ENCODE results near the gene GGT6.
A peak's percentile ranks its signal among the peaks of the same experiment; 100 is the strongest.
"Not testable (repeated sequence)": the region's sequence is repeated elsewhere in the genome, so short reads cannot be mapped to it uniquely, and the experiment has no call there.

GGT6 gene

DNA sequence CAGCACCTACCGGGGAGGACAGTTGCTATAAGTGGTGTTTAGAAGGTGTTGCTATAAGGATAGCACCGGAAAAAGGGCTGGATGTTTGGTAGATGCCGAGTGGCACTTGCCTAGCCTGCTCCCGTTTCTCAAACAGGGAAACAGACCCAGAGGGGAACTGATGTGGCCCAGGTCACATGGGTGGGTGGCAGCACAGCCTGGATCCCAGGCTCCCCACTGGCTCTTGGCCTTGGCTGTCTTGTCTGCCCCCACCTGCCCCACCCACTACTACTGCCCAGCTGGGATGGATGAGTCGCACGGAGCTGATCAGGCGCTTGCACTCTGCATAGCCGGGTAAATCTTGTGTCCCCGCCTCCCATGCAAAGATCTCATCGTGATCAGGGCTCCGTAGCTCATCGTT is 31.2 kb upstream of the GGT6 start:
- DNase-seq, result no peak

DNA sequence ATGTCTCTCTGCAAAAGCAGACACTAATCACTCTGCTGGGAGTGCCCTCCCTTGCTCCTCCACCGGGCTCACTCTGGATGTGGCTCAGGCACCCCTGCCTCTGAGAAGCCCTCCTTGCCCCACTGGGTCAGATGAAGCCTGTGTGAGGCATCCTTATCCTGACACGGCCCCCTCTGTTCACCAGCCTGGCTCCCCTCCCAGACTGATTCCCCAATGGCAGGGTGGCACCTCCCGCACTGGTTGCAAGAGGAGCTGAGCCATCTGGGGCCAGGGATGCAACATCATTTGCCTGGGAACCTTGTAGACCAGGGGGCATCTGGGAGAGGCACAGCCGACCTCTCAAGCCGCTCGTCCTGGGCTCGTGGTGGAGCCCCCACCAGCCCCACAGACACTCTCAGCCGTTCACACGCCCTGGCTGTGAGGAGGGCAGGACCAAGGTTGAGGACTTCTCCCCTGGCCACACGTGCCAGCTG is 30.6 kb upstream of the GGT6 start:
- DNase-seq, result no peak

DNA sequence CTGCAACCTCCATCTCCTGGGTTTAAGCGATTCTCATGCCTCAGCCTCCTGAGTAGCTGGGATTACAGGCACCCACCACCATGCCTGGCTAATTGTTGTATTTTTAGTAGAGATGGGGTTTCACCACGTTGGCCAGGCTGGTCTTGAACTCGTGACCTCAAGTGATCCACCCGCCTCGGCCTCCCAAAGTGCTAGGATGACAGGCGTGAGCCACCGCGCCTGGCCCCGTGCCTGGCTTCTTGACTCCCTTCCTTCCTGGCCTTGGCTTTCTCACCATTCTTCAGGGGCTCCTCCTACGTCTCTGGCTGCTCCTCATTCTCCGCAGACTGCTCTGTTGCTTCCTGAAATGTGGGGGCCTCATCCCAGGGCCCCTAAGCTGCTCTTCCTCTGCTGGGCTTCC is 29.7 kb upstream of the GGT6 start:
- DNase-seq, result not testable (repeated sequence)

DNA sequence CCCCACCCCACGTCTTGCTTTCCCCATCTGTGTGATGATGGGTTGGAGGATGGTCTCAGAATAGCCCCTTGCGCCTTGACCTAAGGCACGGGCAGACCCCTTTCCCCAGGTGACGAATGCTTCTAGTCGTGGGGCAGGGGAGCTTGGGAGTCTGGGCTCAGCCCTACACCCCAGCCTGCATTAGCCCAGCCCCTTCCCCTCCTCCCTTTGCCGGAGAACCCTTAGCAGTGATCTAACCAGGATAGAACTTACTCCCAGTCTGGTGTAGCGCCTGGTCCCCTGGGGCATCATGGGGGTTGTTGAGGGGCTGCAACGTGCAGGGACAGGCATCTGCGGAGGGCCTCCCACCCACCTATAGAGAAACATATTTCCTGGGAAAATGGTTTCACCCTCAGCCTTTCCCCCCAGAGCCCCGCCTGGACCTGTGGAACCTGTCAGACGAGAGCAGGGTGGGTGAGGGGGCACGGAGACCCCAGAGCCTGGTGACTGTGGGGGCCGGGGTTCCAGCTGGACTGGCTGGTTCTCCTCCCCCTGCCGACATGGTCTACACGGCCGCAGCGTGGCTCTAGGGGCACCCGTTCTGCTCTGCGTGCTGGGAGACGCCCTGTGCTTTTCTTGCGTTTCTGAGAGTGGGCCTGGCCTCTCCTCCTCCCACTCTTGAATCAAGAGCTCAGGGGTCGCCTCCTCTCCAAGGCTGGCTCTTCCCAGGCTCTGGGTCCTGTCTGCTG is 28.7 kb upstream of the GGT6 start:
- DNase-seq, result no peak

DNA sequence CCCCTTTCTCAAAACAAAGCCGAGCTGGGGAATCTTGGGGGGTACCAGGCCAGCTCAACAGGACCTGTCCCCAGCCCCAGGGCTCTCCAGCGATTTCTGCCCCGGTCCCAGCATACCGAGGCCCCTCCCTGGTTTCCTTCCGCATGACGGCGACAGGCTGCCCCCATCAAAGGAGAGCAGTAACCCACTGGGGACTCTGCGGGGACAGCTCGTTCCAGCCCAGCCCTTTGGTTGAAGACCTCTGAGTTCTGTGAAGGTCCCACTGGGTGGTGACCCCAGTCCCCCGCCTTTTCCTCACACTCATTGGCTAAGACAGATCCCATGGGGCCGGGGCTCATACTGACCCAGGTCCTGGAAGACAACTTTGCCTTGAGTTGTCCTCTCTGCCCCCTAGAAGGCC is 28.0 kb upstream of the GGT6 start:
- no peak for DNase-seq

DNA sequence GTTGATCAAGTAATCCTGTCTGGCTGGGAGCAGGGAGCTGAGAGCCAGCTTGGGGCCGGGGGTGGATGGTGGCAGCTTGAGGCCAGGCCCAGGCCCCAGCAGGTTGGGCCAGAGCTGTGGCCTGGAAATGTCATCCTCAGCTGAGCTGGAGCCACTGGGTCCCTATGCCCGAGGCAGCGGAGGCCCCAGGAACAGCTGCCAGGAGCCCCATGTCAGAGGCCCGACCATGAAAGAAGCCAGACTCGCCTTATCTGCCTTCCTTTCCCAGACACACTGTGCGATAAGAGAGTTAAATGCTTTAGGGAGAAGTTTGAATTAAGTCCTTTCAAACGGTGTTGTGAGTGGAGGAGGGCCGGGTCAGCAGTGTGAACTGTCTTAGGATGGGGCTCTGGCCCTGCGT is 27.4 kb upstream of the GGT6 start:
- no peak for DNase-seq

DNA sequence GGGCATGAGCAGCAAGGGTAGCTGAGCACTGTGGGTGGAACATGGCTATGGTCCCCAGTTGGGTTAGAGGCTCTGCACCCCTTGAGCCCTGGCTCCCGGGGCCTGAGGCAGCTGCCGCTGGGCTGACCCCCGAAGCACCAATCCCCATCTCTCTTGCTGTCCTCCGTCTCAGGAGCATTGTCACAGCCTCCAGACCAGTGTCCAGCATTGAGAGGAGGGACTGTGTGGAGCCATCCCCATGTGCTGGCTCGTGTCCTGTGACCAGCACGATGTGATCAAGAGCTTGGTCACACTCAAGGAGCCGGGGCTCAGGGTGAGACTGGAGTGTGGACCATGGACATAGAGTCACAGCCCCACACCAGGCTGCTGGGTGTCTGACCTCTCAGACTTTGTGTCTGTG is 26.8 kb upstream of the GGT6 start:
- no peak for DNase-seq

DNA sequence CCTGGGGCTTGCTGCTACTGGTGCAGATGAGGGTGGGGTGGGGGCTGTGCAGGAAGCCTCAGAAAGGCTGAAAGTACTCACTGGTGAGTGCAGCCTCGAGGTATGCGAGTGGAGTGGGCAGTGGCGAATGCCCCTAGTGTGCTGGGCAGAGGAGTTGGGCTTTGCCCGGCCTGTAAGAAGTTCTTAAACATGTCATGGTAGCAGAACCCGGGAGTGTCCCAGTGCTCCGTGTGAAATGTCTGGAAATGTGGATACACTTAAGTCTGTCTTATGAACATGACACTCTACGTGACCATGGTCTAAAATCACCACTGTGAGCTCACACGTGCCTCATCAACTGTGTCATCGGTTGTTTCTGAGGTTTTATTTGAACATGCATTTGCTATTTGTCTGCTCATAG is 25.7 kb upstream of the GGT6 start:
- no peak for DNase-seq

DNA sequence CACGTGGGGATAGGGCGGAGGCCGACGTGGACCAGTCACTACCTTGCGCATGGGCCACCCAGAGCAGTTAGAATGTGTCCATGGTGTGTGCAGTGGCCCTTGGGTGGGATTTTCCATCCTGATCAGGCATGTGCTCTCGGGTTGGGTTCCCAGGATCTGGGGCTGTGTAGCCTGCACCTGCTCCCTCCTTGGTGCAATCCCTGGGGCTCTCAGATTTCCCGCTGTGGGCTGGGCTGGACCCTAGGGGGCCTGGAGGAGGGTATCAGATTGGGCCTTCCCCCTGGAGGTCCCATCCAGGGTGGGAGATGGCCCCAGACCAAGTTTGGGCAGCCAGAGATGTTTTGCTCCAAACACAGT is 25.2 kb upstream of the GGT6 start:
- DNase-seq, result no peak

DNA sequence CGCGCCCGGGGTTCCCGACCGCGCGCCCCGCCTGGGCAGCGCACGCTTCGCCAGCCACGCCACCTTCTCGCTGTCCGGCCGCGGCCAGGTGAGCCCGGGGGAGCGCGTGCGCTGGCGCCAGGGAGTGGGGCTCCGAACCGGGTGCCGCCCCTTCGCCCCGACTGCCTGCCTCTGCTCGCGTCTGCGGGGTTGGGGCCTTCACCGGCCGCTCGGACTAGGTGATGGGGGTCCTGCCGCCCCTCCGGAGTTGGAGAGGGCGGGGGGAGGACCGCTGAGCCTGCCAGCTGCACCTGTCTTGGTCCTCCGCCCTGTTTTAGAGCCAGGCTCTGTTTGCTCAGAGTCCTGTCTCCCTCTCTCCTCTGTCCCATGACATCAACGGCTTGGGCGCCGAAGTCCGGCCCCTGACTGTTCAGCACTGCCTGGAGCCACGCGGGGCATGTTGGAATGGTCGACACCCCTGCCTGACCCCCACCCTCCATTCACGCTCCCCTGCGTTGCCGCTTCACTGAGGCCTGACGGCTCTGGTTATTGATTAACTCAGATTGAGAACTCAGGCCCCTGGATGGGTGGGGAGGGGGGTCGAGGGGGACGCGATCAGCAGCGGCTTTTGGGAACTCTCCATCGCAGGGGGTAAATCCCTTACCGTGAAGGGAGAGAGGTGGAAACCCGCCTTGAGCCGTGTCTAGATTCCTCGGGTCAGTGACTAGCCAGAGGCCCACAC is 24.7 kb upstream of the GGT6 start:
- DNase-seq, result peak; percentile 34

DNA sequence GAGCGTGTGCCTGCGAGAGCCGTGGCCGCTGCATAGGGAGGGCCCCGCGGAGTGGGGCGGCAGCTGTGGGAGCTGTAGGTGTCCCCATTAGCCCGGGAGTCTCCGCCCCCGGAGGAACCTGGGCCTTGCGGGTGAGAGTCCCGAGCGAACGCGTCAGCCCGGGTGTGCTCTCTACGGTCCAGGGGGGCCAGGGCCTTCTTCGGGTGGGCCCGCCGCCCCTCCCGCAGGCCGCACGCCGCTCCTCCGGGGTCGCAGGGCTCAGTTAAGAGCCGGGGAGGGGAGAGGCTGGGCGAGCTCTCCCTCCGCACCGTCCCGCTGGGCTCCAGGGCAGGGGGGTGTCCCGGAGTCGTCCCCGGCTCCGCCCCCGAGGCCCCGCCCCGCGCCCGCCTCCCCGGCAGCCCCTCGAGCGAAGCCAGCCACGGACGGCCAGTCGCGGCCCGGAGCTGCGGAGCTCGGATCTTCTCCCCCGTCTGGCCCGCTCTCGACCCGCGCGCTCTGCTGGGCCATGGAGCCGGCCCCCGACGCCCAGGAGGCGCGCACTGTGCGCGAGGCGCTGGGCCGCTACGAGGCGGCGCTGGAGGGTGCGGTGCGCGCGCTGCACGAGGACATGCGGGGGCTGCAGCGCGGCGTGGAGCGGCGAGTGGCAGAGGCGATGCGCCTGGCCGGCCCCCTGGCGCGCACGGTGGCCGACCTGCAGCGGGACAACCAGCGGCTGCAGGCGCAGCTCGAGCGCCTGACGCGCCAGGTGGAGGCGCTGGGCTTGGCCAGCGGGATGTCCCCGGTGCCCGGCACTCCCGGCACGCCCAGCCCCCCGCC is 23.9 kb upstream of the GGT6 start, which contains the start of gene SMTNL2:
SMTNL2 (plus strand) TSS at position 429 of the 816 bp plus-strand sequence; CDS start at position 506, 77 bp downstream.
- DNase-seq, result peak; percentile 54

DNA sequence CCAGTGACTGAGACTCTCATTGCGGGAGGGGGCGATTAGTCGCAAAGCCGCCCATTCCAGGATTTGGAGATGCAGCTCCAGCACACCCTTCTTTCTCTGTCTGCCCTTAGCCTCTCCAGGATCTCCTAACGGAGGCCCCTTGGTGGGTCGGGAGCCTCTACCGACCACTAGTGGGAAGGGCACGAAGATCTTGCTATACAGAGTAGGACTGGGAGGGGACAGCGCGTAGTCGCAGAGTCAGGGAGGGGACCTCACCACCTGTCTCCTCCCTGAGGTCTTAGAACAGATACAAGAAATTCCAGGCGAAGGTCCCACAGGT is 23.4 kb upstream of the GGT6 start:
- peak; percentile 55 for DNase-seq

DNA sequence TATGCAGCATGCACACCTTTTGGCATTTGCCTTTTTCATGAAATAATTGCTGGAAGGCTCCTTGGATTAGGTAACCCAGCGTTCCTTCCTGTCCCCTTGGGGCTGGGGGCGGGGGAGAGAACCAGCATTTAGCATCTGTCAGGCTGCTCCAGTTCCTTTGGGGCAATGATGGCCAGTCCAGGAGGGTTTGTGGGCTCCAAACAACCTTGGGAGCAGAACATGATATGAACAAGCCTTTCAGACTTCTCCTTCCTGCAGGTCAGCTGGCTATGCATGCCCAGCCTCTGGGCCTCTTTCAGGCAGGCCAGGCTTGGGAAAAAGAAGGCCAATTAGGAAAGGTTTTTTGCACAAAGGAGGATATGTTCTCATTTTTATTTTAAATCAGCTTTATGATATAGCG is 22.8 kb upstream of the GGT6 start:
- DNase-seq, result no peak

DNA sequence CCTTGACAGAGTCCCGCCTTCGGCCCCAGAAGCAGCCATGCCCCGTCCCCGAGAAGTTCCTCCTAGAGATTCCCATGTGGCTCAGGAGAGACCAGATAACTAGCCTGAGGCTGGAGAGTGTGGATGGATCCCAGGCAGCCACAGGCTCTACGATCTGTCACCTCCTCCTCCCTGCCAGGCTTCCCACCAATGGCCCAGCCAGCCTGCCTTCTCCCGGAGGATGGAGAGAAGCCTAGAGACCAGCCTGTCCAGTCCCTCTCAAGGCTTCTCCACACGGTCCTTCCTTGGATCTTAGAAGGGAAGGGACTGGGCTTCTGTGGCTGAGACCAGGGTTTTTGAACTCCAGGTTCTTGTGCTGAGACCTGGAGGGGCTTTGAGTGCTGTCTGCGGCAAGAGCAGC is 22.3 kb upstream of the GGT6 start:
- DNase-seq, result no peak

DNA sequence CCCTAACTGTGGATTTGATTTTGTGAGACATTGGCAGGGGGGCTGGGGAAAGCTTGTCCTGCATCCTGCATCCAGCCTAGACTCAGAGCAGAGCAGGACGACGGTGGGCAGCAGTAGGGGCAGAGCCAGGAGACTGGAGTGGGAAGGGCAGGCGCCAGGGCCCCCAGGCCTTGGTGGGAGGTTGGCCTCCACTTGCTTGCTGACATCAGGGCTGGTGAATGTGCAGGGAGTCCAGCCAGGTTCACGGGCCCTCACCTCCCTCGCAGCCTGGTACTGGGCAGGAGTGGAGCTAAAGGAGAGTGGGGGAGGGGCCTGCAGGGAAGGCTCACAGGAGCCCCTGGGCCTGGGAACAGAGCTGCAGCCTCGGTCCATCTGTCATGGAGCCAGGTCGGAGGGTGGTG is 21.7 kb upstream of the GGT6 start:
- DNase-seq, result no peak

DNA sequence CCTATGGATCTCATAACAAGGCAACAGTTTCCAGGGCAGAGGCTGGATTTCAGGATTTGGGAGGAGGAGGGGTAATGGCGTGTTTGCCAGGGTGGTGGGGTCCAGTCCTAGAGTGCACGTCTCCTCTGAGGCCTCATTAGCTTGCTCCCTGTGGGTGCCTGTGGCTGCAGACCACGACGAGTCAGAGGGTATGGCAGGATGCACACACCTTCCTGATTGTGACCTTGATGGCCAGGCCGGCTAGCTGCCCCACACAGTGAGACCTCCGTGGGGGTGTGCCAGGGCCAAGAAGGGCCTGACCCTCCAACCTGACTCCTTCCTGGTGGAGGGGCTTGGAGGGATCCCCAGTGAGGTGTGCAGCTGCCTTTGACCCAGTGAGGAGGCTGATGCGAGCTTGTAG is 19.9 kb upstream of the GGT6 start:
- no peak for DNase-seq

DNA sequence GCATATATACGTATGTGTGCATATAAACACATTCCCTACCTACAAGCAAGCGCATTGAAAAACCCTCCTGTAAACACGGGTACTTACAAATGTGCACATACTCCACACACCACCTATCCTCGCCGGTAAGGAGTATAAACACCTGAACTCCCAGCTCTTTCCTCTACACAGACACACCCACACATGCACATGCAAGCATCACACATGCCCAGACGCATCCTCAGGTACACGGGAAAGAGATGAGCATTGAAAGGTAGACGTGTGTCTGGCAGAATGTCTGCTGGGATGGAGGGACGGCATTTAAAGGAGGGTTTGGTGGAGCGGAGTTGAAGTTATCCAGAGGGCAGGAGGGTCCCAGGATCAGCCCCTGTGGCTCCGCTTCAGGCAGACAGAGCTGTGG is 19.3 kb upstream of the GGT6 start:
- no peak for DNase-seq

DNA sequence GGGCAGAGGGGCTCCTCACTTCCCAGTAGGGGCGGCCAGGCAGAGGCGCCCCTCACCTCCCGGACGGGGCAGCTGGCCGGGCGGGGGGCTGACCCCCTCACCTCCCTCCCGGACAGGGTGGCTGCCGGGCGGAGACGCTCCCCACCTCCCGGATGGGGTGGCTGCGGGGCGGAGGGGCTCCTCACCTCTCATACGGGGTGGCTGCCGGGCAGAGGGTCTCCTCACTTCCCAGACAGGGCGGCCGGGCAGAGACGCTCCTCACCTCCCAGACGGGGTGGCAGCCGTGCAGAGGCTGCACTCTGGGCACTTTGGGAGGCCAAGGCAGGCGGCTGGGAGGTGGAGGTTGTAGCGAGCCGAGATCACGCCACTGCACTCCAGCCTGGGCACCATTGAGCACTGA is 18.0 kb upstream of the GGT6 start:
- not testable (repeated sequence) for DNase-seq

DNA sequence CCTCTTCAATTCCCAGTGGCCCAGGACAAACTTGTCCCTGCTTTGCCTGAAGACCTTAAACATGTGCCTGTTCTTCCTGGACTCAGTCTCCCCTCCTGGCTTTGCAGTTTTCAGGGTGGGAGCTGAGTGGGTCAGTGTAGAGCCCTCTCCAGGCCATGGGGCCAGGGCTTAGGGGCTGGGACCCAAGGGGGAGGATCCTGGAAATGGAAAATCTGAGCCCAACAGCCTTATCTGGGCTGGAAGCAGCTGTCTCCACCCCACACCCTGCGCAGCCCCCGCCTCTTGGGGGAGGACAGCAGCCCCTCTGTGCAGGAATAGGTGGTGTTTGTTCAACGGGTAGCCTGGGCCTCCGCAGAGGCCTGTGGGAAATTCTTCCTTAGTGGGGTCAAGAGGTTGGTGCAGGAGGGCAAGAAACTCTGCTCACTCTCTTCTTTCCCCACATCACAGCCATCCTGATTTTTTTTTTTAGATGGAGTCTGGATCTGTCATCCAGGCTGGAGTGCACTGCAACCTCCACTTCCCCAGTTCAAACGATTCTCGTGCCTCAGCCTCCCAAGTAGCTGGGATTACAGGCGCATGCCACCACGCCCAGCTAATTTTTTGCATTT is 17.1 kb upstream of the GGT6 start:
- no peak for DNase-seq

DNA sequence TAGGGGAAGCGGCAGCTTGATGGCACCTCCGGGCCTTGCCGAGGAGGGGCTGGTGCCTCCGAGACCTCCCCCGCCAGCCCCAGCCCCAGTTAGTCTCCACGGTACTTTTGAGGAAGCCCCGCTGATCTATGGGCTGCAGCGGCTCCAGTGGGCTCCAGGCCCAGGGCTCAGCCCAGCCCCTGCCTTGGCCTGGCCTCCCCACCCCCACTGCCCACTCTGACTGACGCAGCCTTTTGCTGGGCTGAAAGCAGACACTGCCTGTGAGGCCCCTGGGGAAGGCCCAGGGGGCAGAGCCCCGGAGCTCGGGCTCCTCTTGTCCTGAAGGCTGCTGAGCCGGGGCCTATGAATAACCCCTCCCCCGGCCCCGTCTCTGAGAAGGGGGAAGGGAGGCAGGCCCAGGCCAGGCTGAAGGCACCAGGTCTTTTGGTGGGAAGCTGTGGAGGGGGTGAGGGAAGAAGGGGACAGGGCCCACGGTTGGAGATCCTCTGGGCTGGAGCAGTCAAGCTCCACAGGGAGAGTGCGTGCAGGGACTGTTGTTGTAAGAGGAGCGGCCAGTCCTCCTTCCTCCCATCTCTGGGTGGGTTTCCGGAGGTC is 16.4 kb upstream of the GGT6 start:
- DNase-seq, result no peak

DNA sequence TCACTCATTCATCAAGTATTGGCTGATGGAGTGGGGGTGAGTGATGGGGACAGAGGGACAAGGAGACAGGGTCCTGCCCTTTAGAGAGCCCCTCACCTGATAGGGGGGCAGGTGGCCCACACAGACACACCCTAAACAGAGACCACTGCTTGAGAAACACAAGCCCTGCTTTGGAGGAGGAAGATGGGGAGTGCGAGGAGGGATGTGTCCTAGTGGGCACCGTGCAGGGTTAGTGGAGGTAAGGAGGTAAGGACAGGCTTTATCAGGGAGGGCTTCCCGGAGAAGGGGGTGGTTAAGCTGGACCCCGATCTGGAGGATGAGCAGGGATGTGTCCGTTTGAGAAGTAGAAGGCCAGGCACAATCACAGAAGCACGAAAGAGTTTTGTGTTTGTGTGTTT is 15.8 kb upstream of the GGT6 start:
- no peak for DNase-seq

DNA sequence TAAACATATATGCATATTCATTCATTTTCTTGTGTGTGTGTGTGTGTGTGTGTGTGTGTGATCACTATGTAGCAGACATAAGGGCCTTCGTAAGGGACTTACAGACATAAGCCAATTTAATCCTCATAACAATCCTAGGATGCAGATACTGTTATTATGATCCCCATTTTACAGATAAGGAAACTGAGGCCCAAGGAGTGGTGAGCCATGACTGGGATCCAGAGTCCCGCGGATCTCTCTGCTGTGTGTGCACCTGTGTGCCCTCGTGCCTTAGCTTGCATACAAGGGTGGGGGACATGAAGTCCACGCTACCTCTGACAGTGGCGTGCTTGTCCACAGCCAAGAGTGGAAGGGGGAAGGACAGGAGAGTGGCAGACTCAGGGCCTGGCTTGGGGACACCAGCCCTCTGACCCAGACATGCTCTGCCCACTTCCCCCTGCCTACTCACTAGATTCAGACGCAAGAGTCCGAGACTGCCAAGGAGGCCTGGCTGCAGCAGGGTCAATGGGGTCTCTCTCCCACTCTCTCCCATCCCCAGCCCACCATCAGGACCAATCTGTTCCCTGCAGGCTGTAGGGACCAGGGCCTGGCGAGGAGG is 14.2 kb upstream of the GGT6 start:
- DNase-seq, result no peak

DNA sequence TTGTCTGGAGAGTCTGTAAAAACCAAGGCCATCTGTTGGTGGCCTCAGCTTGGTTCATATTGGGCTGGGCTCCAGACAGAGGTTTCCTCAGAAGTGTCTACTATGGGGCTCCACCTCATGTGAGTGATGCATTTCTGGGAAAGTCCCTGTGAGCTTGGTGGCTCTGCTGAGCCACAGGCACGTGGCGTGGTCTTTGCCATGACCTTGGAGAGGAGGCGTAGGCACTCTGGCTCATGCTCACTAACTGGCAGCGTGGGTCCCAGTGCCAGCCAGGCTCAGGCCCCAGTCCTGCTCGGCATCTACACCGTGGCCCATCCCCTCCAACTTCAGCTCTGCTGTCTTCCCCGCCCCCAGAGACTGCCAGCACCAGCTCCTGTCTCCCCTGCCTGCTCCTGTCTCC is 13.3 kb upstream of the GGT6 start:
- no peak for DNase-seq

All from NCI-H146 (cell line).